SK-N-SH (cell line): Measurements from ENCODE around the gene ATP11A. TPM values are rescaled to one million over a fixed set of nuclear protein-coding genes. Genes with fewer than 3 reads are reported as not detected.

Experiments used
- CTCF ChIA-PET: fragments of 300-600, 350-600 bp; formaldehyde crosslinking; extraction: SDS; loops from one replicate; lab custom pipeline; 2021; lab: Yijun Ruan, JAX
- POLR2A ChIA-PET: fragments of 350-600 bp; sonication (Branson Sonifier 250); formaldehyde crosslinking; extraction: SDS; loops from one replicate; lab custom pipeline; 2020; ENCODE audit warnings: antibody characterized with exemption, inconsistent platforms; lab: Yijun Ruan, JAX
- DNase-seq: peaks from one replicate; pipeline ENCODE4 v3.0.0; 2012
- H2AFZ ChIP-seq: fragments of 200-600 bp; sonication (generic); 2 replicates; pipeline ENCODE4 v1.8.1; 2016; ENCODE audit warnings: antibody characterized with exemption, mild to moderate bottlenecking, low read depth
- H3F3A ChIP-seq: fragments of 200-600 bp; sonication (generic); replicated peaks from 2 replicates; pipeline ENCODE3; 2016; ENCODE audit warnings: antibody characterized with exemption, mild to moderate bottlenecking; ENCODE audit not compliant: insufficient read depth
- H3K27ac ChIP-seq, 2 experiments: fragments of 200-500 bp in 1 of 2; fragments of 200-600 bp in 1 of 2; sonication (Bioruptor generic) in 1 of 2; sonication (generic), shearing (Covaris generic) in 1 of 2; 2 replicates each; pipeline versions ENCODE4 v1.5.1 to v1.6.1; 2014 to 2016; ENCODE audit warnings: low read depth in 2 of 2, inconsistent platforms in 1 of 2, low read length in 1 of 2, mild to moderate bottlenecking in 1 of 2, mixed read lengths in 1 of 2
- H3K27me3 ChIP-seq: fragments of 200-600 bp; sonication (generic), shearing (Covaris generic); 2 replicates; pipeline ENCODE4 v1.6.1; 2016; ENCODE audit warnings: mixed run types; ENCODE audit not compliant: insufficient read depth
- H3K36me3 ChIP-seq, 2 experiments: fragments of 200-500 bp in 1 of 2; fragments of 200-600 bp in 1 of 2; sonication (Bioruptor generic) in 1 of 2; sonication (generic) in 1 of 2; replicated peaks in 1 of 2; 2 replicates each; pipeline versions ENCODE3 to v1.5.1; 2014 to 2016; ENCODE audit warnings: low read length in 1 of 2, mild to moderate bottlenecking in 1 of 2; ENCODE audit not compliant: insufficient read depth in 2 of 2, control insufficient read depth in 1 of 2
- H3K4me1 ChIP-seq, 2 experiments: fragments of 200-500 bp in 1 of 2; fragments of 200-600 bp in 1 of 2; sonication (Bioruptor generic) in 1 of 2; sonication (generic), shearing (Covaris generic) in 1 of 2; 2 replicates each; pipeline versions ENCODE4 v1.5.1 to v1.6.1; 2014 to 2016; ENCODE audit warnings: low read depth in 1 of 2, low read length in 1 of 2, mixed run types in 1 of 2; ENCODE audit not compliant: insufficient read depth in 2 of 2, control insufficient read depth in 1 of 2
- H3K4me2 ChIP-seq: fragments of 200-600 bp; sonication (generic), shearing (Covaris generic); 2 replicates; pipeline ENCODE4 v1.6.1; 2017; ENCODE audit warnings: mixed run types
- H3K4me3 ChIP-seq, 2 experiments: fragments of 200-500 bp in 1 of 2; fragments of 200-600 bp in 1 of 2; sonication (Bioruptor generic) in 1 of 2; sonication (generic), shearing (Covaris generic) in 1 of 2; 2 replicates each; pipeline versions ENCODE4 v1.5.1 to v1.8.1; 2014 to 2016; ENCODE audit warnings: low read depth in 2 of 2, inconsistent platforms in 1 of 2, low read length in 1 of 2, mild to moderate bottlenecking in 1 of 2, mixed read lengths in 1 of 2, moderate library complexity in 1 of 2
- H3K79me2 ChIP-seq: fragments of 200-600 bp; sonication (generic); 2 replicates; pipeline ENCODE4 v1.8.1; 2017; ENCODE audit warnings: mild to moderate bottlenecking; ENCODE audit not compliant: insufficient read depth
- H3K9ac ChIP-seq: fragments of 200-600 bp; sonication (generic); 2 replicates; pipeline ENCODE4 v1.6.1; 2017; ENCODE audit warnings: mixed run types
- H3K9me2 ChIP-seq: fragments of 200-600 bp; sonication (generic); 2 replicates; pipeline ENCODE4 v1.6.1; 2017; ENCODE audit warnings: mixed run types
- H3K9me3 ChIP-seq: fragments of 200-600 bp; sonication (generic); 2 replicates; pipeline ENCODE4 v1.6.1; 2017; ENCODE audit warnings: mixed run types, mild to moderate bottlenecking, moderate library complexity
- H4K20me1 ChIP-seq: fragments of 200-600 bp; sonication (generic); 2 replicates; pipeline ENCODE4 v1.6.1; 2017; ENCODE audit warnings: mild to moderate bottlenecking, mixed run types; ENCODE audit not compliant: insufficient read depth
- ELF1 ChIP-seq: IDR thresholded peaks from 2 replicates; pipeline ENCODE4 v1.4.0; 2012
- EP300 ChIP-seq, 2 experiments: IDR thresholded peaks; 2 replicates each; pipeline versions ENCODE4 v1.4.0 to v1.6.1; 2012; ENCODE audit warnings: borderline replicate concordance in 1 of 2, low read depth in 1 of 2, low read length in 1 of 2
- FOXM1 ChIP-seq: IDR thresholded peaks from 2 replicates; pipeline ENCODE4 v1.4.0; 2012; ENCODE audit warnings: low read depth, mild to moderate bottlenecking
- GABPA ChIP-seq: IDR thresholded peaks from 2 replicates; pipeline ENCODE4 v1.4.0; 2012; ENCODE audit warnings: low read depth, mild to moderate bottlenecking
- GATA2 ChIP-seq: sonication (generic); formaldehyde crosslinking; IDR thresholded peaks from 2 replicates; pipeline ENCODE4 v1.5.0; 2020; ENCODE audit warnings: mild to moderate bottlenecking, missing genetic modification reagents
- JUND ChIP-seq: IDR thresholded peaks from 2 replicates; pipeline ENCODE4 v1.4.0; 2012
- MEF2A ChIP-seq: IDR thresholded peaks from 2 replicates; pipeline ENCODE4 v1.4.0; 2012; ENCODE audit warnings: low read depth, borderline replicate concordance
- NRF1 ChIP-seq: IDR thresholded peaks from 2 replicates; pipeline ENCODE4 v1.6.1; 2012; ENCODE audit warnings: low read depth, mild to moderate bottlenecking, low read length
- RAD21 ChIP-seq: IDR thresholded peaks from 2 replicates; pipeline ENCODE4 v1.6.1; 2012; ENCODE audit warnings: mild to moderate bottlenecking, low read length
- REST ChIP-seq: IDR thresholded peaks from 2 replicates; pipeline ENCODE4 v1.6.1; 2012; ENCODE audit warnings: mild to moderate bottlenecking, low read depth, low read length, moderate library complexity
- SIN3A ChIP-seq: IDR thresholded peaks from 2 replicates; pipeline ENCODE4 v1.6.1; 2012; ENCODE audit warnings: low read depth, mild to moderate bottlenecking, low read length, moderate library complexity, borderline replicate concordance
- TEAD4 ChIP-seq: IDR thresholded peaks from 2 replicates; pipeline ENCODE4 v1.4.0; 2012; ENCODE audit warnings: mild to moderate bottlenecking, borderline replicate concordance; ENCODE audit not compliant: insufficient read depth
- USF1 ChIP-seq: IDR thresholded peaks from 2 replicates; pipeline ENCODE4 v1.4.0; 2012; ENCODE audit warnings: low read depth, borderline replicate concordance
- USF2 ChIP-seq: fragments of 150-350 bp; IDR thresholded peaks from 2 replicates; pipeline ENCODE4 v1.6.1; 2017; ENCODE audit warnings: antibody characterized with exemption, low read length, low read depth, borderline replicate concordance
- YY1 ChIP-seq: IDR thresholded peaks from 2 replicates; pipeline ENCODE4 v1.4.0; 2012; ENCODE audit warnings: low read depth, mild to moderate bottlenecking
- ZBTB33 ChIP-seq: IDR thresholded peaks from 2 replicates; pipeline ENCODE4 v1.4.0; 2012; ENCODE audit warnings: low read depth, borderline replicate concordance
- WGBS: methylation state at CpG from one replicate; pipeline ENCODE4 v1.1.6; 2017; ENCODE audit warnings: low lambda C conversion rate; 5-methylcytosine and 5-hydroxymethylcytosine counted together
- polyA plus RNA-seq, 3 experiments: library from polyadenylated mRNA; depleted of rRNA; stranded (reverse); fragments of >200 nt; gene quantifications; 2 replicates each; pipeline ENCODE4 v1.2.3, GENCODE V29; 2012

The ATP11A gene
- polyA plus RNA-seq, 1 of the 3 experiments (the other 2 are of a cell fraction) = 4.1 TPM

DNA sequence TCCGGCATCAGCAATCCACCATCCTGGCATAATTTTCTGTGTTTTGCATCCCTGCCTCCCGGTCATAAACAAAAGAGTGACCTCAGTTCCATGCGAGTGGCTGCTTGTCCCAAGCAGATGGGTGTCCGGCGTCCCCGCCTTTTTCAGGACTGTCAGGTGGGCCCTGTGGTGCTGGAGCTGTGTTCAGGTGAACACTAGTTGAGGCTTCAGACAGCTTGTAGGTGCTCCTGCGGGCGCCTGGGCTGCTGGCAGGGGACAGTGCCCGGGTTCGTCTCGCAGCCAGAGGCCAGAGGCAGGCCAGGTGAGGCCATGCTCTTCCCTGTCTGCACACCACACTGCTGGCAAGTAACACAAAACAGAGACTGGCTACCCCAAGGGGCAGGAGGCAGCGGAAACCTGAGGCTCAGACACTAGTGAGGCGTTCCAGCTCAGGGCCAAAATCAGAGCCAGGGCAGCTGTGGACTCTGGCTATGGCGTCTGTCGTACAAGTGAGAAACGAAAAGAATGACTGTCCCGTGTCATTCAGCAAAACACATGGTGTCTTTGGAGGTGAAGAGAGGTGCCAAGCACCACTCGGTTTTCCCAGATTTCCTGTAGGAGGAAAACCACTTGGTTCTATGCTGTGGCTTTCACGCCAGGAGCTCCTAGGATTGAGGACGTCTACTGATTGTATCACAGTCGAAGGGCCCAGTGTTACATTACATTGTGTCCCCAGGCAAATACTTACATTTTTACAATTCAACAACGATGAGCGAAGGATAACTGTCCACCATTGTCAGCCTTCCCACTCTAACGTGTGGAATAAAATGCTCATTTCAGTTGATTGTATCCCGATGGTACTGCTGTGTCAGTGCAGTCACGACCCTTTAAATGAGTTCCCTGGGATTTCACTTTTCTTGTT lies 104.0 kb downstream of the ATP11A start:
- Histone ChIP-seq H3F3A (no peaks in the 10 kb centered on the region), H3K79me2 (no peaks in the 10 kb centered on the region), H3K9me3 (no peaks in the 10 kb centered on the region), H3K4me1 (no peaks in the 10 kb centered on the region; a peak in 1 of 4 replicates), H3K27me3 (no peaks in the 10 kb centered on the region), H3K4me3 (no peak overlapping the region), H3K36me3 (peaks cover 0 to 2% of the 10 kb centered on the region in 2 experiments), H3K27ac (no peak overlapping the region), H3K4me2 (no peak overlapping the region), H2AFZ (no peak overlapping the region), H3K9me2 (no peaks in the 10 kb centered on the region), H4K20me1 (no peaks in the 10 kb centered on the region), H3K9ac (no peak overlapping the region)
- 92% methylated on average over 19 of the region's 26 CpGs for WGBS
- POLR2A ChIA-PET = no interaction called here
- TF ChIP-seq USF2 (no peak), EP300 (IDR thresholded peaks at IDR 0.05; ENCODE audit: borderline replicate concordance in 1 of 2, low read depth in 1 of 2, low read length in 1 of 2) (no peak), GATA2 (no peak), ELF1 (no peak), GABPA (no peak)
- DNase-seq = no peak
- CTCF ChIA-PET = no interaction called here

DNA sequence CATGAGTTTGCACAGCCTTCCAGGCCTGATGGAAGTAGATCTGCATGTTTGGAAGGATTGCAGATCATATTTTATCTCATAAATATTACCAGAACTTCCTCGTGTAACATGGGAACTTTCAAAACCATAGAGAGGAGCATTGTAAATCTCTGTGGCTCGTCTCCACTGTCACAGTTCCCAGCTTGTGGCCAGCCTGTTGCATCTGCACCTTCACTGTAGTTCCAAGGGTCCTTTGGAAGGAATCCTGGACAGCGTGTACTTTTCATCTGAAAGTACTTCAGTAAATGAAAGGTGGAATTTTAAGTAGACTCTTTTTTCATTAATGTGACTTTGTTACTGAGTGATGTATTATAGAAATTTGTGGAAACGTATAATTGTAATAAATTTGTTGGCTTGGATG lies 105.4 kb downstream of the ATP11A start:
- TF ChIP-seq MEF2A (no peak), TEAD4 (no peak), ELF1 (no peak), REST (no peak), NRF1 (no peak), RAD21 (no peak), ZBTB33 (no peak), YY1 (no peak), GATA2 (no peak), JUND (no peak), USF1 (no peak), SIN3A (no peak), FOXM1 (no peak)
- Histone ChIP-seq H3K79me2 (no peaks in the 10 kb centered on the region), H3K9ac (no peak overlapping the region), H3K4me2 (no peak overlapping the region), H3K4me3 (no peak overlapping the region), H3K9me3 (0 out of 2 replicates have a peak, but pooled peaks cover 7% of the 10 kb centered on the region), H3K27me3 (no peaks in the 10 kb centered on the region), H3K27ac (no peak overlapping the region), H3K9me2 (no peaks in the 10 kb centered on the region), H3K4me1 (no peaks in the 10 kb centered on the region; a peak in 1 of 4 replicates), H4K20me1 (no peaks in the 10 kb centered on the region), H2AFZ (no peak overlapping the region), H3K36me3 (no peaks in the 10 kb centered on the region), H3F3A (no peaks in the 10 kb centered on the region)
- CTCF ChIA-PET = no interaction called here
- POLR2A ChIA-PET = no interaction called here
- DNase-seq = no peak
- WGBS = 86% methylated on average over 4 of the region's 4 CpGs
